Hepatocyte (in vitro differentiated cells): ENCODE measurements around the gene AIF1.

Experiments
- CTCF ChIP-seq: fragments of 200-600 bp; sonication (generic); IDR thresholded peaks from 2 replicates; pipeline ENCODE4 v1.5.1; 2016; ENCODE audit warnings: antibody characterized with exemption, mild to moderate bottlenecking; ENCODE audit not compliant: poor library complexity
- EZH2 ChIP-seq: fragments of 200-600 bp; sonication (generic); IDR thresholded peaks from 2 replicates; pipeline ENCODE4 v1.6.1; 2016; ENCODE audit warnings: antibody characterized with exemption, mild to moderate bottlenecking, borderline replicate concordance

GRCh38 chr6:31627690-31628287 lies 12.8 kb downstream of the AIF1 start:
- TF ChIP-seq CTCF (no peak), EZH2 (no peak)
